ENCODE measurements around the gene ZNF184. TPM values are rescaled to one million over a fixed set of nuclear protein-coding genes. Genes with fewer than 3 reads are reported as not detected.

Gene ZNF184
- total and polyA plus RNA-seq, 10 of the 15 experiments (the other 5 are each of a cell fraction or from before 2014, with no cell fraction given) = 4.1 to 15.1 (median 8.3) TPM

DNA sequence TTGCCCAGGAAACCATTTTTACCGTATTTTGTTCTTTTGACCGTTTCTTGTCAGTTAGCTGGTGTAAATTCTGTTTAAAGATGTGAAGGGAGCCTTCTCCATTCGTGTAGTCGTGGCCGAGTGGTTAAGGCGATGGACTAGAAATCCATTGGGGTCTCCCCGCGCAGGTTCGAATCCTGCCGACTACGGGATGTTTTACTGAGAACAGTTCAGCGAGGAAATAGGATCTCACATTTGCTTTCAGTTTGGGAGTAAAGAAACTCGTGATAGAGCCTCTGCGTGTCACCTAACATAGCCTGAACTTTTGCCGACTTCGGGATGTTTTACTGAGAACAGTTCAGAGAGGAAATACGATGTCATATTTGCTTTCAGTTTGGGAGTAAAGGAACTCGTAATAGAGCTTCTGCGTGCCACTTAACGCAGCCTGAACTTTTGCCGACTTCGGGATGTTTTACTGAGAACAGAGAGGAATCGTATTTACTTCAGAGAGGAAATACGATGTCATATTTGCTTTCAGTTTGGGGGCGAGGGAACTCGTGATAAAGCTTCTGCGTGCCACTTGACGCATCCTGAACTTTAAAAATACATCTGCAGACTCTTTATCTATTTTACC, 5.9 kb upstream of the ZNF184 start (continued):
- TF ChIP-seq JUND (IDR thresholded peaks at IDR 0.05; ENCODE audit: low read depth, low read length) (no peak), YBX1 (IDR thresholded peaks at IDR 0.05) (no peak), CBX5 (IDR thresholded peaks at IDR 0.05; ENCODE audit: low read depth) (peak; percentile 84; the same call in 1 of the 2 replicates), E2F4 (IDR thresholded peaks at IDR 0.05; ENCODE audit: low read depth, low read length) (no peak), POU2F2 (IDR thresholded peaks at IDR 0.05; ENCODE audit: borderline replicate concordance, low read depth, low read length) (0 out of 3 replicates have a peak, but pooled peaks have one; percentile 38), TCF3 (IDR thresholded peaks at IDR 0.05; ENCODE audit: borderline replicate concordance, insufficient read depth, low read depth, low read length) (no peak), GATAD2B (conservative IDR thresholded peaks at IDR 0.05; ENCODE audit: low read depth) (0 out of 2 replicates have a peak, but pooled peaks have one; percentile 3), NBN (IDR thresholded peaks at IDR 0.05) (peak; percentile 53), IRF3 (IDR thresholded peaks at IDR 0.05) (no peak), SMAD1 (IDR thresholded peaks at IDR 0.05; ENCODE audit: low read depth, partially characterized antibody) (no peak), MEF2A (IDR thresholded peaks at IDR 0.05; ENCODE audit: insufficient read depth, low read depth, low read length) (0 out of 2 replicates have a peak, but pooled peaks have one; percentile 57), CREM (IDR thresholded peaks at IDR 0.05; ENCODE audit: low read depth) (peak; percentile 50; the same call in 1 of the 2 replicates), GABPA (IDR thresholded peaks at IDR 0.05; ENCODE audit: low read depth) (0 out of 2 replicates have a peak, but pooled peaks have one; percentile 32)
- TF ChIP-seq, protein P1, sequence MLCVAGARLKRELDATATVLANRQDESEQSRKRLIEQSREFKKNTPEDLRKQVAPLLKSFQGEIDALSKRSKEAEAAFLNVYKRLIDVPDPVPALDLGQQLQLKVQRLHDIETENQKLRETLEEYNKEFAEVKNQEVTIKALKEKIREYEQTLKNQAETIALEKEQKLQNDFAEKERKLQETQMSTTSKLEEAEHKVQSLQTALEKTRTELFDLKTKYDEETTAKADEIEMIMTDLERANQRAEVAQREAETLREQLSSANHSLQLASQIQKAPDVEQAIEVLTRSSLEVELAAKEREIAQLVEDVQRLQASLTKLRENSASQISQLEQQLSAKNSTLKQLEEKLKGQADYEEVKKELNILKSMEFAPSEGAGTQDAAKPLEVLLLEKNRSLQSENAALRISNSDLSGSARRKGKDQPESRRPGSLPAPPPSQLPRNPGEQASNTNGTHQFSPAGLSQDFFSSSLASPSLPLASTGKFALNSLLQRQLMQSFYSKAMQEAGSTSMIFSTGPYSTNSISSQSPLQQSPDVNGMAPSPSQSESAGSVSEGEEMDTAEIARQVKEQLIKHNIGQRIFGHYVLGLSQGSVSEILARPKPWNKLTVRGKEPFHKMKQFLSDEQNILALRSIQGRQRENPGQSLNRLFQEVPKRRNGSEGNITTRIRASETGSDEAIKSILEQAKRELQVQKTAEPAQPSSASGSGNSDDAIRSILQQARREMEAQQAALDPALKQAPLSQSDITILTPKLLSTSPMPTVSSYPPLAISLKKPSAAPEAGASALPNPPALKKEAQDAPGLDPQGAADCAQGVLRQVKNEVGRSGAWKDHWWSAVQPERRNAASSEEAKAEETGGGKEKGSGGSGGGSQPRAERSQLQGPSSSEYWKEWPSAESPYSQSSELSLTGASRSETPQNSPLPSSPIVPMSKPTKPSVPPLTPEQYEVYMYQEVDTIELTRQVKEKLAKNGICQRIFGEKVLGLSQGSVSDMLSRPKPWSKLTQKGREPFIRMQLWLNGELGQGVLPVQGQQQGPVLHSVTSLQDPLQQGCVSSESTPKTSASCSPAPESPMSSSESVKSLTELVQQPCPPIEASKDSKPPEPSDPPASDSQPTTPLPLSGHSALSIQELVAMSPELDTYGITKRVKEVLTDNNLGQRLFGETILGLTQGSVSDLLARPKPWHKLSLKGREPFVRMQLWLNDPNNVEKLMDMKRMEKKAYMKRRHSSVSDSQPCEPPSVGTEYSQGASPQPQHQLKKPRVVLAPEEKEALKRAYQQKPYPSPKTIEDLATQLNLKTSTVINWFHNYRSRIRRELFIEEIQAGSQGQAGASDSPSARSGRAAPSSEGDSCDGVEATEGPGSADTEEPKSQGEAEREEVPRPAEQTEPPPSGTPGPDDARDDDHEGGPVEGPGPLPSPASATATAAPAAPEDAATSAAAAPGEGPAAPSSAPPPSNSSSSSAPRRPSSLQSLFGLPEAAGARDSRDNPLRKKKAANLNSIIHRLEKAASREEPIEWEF (IDR thresholded peaks at IDR 0.05; ENCODE audit: insufficient replicate concordance, low read depth, low read length) = no peak
- TF ChIP-seq, protein P2, sequence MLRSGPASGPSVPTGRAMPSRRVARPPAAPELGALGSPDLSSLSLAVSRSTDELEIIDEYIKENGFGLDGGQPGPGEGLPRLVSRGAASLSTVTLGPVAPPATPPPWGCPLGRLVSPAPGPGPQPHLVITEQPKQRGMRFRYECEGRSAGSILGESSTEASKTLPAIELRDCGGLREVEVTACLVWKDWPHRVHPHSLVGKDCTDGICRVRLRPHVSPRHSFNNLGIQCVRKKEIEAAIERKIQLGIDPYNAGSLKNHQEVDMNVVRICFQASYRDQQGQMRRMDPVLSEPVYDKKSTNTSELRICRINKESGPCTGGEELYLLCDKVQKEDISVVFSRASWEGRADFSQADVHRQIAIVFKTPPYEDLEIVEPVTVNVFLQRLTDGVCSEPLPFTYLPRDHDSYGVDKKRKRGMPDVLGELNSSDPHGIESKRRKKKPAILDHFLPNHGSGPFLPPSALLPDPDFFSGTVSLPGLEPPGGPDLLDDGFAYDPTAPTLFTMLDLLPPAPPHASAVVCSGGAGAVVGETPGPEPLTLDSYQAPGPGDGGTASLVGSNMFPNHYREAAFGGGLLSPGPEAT (IDR thresholded peaks at IDR 0.05; ENCODE audit: low read depth) = no peak; the same call in 1 of the 2 replicates
- TF ChIP-seq, protein P3, sequence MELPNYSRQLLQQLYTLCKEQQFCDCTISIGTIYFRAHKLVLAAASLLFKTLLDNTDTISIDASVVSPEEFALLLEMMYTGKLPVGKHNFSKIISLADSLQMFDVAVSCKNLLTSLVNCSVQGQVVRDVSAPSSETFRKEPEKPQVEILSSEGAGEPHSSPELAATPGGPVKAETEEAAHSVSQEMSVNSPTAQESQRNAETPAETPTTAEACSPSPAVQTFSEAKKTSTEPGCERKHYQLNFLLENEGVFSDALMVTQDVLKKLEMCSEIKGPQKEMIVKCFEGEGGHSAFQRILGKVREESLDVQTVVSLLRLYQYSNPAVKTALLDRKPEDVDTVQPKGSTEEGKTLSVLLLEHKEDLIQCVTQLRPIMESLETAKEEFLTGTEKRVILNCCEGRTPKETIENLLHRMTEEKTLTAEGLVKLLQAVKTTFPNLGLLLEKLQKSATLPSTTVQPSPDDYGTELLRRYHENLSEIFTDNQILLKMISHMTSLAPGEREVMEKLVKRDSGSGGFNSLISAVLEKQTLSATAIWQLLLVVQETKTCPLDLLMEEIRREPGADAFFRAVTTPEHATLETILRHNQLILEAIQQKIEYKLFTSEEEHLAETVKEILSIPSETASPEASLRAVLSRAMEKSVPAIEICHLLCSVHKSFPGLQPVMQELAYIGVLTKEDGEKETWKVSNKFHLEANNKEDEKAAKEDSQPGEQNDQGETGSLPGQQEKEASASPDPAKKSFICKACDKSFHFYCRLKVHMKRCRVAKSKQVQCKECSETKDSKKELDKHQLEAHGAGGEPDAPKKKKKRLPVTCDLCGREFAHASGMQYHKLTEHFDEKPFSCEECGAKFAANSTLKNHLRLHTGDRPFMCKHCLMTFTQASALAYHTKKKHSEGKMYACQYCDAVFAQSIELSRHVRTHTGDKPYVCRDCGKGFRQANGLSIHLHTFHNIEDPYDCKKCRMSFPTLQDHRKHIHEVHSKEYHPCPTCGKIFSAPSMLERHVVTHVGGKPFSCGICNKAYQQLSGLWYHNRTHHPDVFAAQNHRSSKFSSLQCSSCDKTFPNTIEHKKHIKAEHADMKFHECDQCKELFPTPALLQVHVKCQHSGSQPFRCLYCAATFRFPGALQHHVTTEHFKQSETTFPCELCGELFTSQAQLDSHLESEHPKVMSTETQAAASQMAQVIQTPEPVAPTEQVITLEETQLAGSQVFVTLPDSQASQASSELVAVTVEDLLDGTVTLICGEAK (IDR thresholded peaks at IDR 0.05; ENCODE audit: borderline replicate concordance) = peak; percentile 78; the same call in 1 of the 2 replicates

All from GM12878 (cell line).